Lower lobe of right lung (tissue), 2 donors: ENCODE data around the gene PBRM1. TPM values are rescaled to one million over a fixed set of nuclear protein-coding genes. Genes with fewer than 3 reads are reported as not detected.

Source experiments
- ATAC-seq, 2 donors: fragments of 200-7000 bp; cut with Tn5 transposase; one replicate each; pipeline ENCODE4 v1.9.1; 2020 to 2022; ENCODE audit warnings: mild to moderate bottlenecking in 2 of 2, moderate library complexity in 2 of 2
- DNase-seq: peaks from one replicate; pipeline ENCODE4 v3.0.0-alpha.2; 2020
- H3K27ac ChIP-seq: fragments of 200-600 bp; one replicate; pipeline ENCODE4 v1.8.0; 2022
- H3K27me3 ChIP-seq: fragments of 200-600 bp; one replicate; pipeline ENCODE4 v1.8.0; 2022; ENCODE audit warnings: low read depth
- H3K36me3 ChIP-seq: fragments of 200-600 bp; one replicate; pipeline ENCODE4 v1.8.0; 2022; ENCODE audit warnings: mild to moderate bottlenecking
- H3K4me1 ChIP-seq: fragments of 200-600 bp; one replicate; pipeline ENCODE4 v1.8.0; 2022
- H3K4me3 ChIP-seq: fragments of 200-600 bp; one replicate; pipeline ENCODE4 v1.8.0; 2022; ENCODE audit warnings: mild to moderate bottlenecking
- H3K9me3 ChIP-seq: fragments of 200-600 bp; one replicate; pipeline ENCODE4 v1.8.0; 2022
- intact Hi-C: fragments of 100-400 bp; cut with DNase I; formaldehyde crosslinking; loops from one replicate; pipeline ENCODE4 v1.11.0; 2022
- total RNA-seq: library from RNA; stranded (reverse); fragmentation: NEBNext Ultra II Directional; extraction: Animal tissue kit (Norgen Biotek cat#: 25700); gene quantifications from one replicate; pipeline ENCODE4 v1.2.1, GENCODE V29; 2021
- TF ChIP-seq, protein P1 (sequence below): fragments of 200-600 bp; IDR thresholded peaks from one replicate; pipeline ENCODE4 v1.8.0; 2022; ENCODE audit warnings: antibody characterized with exemption, mild to moderate bottlenecking
- donor health status: DM: no; HTN: yes; CAD: no; lungs with severe emphysema.

Gene PBRM1
- total RNA-seq, 1 donor from 2014 or later = 88.3 TPM

DNA sequence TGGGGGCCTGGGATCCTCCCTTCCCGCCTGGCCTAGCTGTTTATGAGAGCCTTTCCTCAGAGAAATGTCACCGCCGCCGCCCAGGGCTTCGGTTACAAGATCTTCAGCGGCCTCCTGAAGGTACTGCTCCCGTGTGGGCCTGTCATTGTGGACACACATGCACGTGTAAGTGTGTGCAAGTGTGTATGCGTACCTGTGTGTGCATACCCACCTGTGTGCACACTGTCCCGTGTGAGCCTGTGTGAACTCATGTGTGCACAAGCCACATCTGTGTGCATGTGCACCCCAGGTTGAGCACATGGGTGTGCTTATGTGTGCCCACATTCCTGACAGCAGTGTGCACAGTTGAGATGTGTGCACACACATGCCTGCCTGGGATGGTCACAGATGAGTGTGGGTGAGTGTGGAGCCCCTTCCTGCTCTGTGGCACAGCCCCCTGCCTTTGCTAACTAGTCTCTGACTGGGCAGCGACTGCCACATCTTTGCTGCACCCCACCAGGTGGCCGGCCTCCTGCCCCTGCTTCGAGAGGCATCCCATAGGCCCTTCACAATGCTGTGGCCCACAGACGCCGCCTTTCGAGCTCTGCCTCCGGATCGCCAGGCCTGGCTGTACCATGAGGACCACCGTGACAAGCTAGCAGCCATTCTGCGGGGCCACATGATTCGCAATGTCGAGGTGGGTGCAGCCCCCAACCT is 166.1 kb downstream of the PBRM1 start:
- H3K4me1 ChIP-seq = peaks cover 4% of the 10 kb centered on the region
- intact Hi-C loops = no loop called here
- H3K9me3 ChIP-seq = no peaks in the 10 kb centered on the region
- DNase-seq = no peak
- no peak overlapping the region for H3K4me3 ChIP-seq
- TF ChIP-seq, protein P1, sequence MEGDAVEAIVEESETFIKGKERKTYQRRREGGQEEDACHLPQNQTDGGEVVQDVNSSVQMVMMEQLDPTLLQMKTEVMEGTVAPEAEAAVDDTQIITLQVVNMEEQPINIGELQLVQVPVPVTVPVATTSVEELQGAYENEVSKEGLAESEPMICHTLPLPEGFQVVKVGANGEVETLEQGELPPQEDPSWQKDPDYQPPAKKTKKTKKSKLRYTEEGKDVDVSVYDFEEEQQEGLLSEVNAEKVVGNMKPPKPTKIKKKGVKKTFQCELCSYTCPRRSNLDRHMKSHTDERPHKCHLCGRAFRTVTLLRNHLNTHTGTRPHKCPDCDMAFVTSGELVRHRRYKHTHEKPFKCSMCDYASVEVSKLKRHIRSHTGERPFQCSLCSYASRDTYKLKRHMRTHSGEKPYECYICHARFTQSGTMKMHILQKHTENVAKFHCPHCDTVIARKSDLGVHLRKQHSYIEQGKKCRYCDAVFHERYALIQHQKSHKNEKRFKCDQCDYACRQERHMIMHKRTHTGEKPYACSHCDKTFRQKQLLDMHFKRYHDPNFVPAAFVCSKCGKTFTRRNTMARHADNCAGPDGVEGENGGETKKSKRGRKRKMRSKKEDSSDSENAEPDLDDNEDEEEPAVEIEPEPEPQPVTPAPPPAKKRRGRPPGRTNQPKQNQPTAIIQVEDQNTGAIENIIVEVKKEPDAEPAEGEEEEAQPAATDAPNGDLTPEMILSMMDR = no peak
- no peak overlapping the region for H3K27ac ChIP-seq
- ATAC-seq = no peak
- no peaks in the 10 kb centered on the region for H3K27me3 ChIP-seq
- peaks cover 56% of the 10 kb centered on the region for H3K36me3 ChIP-seq

DNA sequence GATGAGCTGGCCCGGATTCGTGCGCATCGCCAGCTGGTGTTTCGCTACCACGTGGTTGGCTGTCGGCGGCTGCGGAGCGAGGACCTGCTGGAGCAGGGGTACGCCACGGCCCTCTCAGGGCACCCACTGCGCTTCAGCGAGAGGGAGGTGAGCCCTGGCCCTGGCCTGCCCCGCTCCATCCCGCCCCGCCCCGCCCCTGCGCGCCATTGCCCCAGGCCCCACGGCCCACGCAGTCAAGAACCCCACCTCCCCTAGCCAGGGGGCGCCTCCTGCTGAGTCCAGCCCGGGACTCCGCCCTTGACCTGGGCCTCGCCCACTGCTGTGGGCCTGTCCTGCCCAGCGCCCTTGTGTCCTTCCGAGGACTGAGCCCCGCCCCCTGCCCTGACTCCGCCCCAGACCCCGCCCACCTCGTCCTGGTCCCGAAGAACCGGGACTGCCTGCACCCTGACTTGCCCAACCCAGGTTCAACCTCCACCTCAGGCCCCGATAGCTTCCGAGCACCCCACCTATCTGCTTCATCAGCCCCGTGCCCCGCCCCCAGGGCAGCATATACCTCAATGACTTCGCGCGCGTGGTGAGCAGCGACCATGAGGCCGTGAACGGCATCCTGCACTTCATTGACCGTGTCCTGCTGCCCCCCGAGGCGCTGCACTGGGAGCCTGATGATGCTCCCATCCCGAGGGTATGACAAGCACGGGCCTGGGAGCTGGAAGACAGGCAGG is 166.8 kb downstream of the PBRM1 start:
- Histone ChIP-seq H3K9me3 (no peaks in the 10 kb centered on the region), H3K27ac (no peak overlapping the region), H3K36me3 (peaks cover 48% of the 10 kb centered on the region), H3K4me3 (peak overlapping the region; percentile 35), H3K4me1 (no peaks in the 10 kb centered on the region), H3K27me3 (no peaks in the 10 kb centered on the region)
- TF ChIP-seq, protein P1 = no peak
- peak; percentile 68 for DNase-seq
- peak; percentile 45 to 71 for ATAC-seq
- intact Hi-C loops = no loop called here

DNA sequence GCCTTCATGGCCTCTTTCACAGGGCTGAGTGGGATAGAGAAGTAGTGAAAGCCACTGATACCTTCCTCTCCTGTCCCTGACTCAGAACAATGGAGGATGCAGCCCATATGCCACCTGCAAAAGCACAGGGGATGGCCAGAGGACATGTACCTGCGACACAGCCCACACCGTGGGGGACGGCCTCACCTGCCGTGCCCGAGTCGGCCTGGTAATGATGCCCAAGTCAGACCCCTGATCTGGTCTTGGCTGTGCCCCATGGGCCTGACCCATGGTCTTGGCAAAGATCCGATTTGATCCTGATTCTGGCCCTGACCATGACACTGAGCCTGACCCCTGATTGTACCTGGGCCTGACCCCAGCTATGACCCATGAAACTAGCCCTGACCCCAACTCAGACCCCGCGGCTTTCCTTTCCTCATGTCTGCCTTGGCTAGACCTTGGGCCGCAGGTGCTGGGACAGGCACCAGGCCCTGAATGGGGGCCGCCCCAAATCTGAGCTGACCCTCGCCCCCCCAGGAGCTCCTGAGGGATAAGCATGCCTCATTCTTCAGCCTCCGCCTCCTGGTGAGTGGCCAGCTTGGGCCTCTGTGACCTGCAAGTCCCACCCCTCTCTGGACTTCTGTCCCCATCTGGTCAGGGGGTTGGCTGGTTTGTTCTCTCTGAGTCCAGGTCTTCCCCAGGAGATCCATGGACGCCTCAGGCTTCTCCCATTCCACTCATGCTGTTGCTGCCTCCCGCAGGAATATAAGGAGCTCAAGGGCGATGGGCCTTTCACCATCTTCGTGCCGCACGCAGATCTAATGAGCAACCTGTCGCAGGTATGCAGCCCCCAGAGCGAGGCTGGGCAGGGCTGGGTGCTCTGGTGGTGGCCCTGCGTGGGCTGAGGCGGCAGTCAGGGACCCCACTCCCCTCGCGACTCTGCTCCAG is 167.7 kb downstream of the PBRM1 start:
- H3K4me3 ChIP-seq = peak overlapping the region; percentile 35
- no peaks in the 10 kb centered on the region for H3K9me3 ChIP-seq
- ATAC-seq (no peak), DNase-seq (no peak)
- no peaks in the 10 kb centered on the region for H3K4me1 ChIP-seq
- H3K27ac ChIP-seq = no peak overlapping the region
- TF ChIP-seq, protein P1 = no peak
- H3K36me3 ChIP-seq = peaks cover 47% of the 10 kb centered on the region
- H3K27me3 ChIP-seq = no peaks in the 10 kb centered on the region
- intact Hi-C loops = no loop called here

DNA sequence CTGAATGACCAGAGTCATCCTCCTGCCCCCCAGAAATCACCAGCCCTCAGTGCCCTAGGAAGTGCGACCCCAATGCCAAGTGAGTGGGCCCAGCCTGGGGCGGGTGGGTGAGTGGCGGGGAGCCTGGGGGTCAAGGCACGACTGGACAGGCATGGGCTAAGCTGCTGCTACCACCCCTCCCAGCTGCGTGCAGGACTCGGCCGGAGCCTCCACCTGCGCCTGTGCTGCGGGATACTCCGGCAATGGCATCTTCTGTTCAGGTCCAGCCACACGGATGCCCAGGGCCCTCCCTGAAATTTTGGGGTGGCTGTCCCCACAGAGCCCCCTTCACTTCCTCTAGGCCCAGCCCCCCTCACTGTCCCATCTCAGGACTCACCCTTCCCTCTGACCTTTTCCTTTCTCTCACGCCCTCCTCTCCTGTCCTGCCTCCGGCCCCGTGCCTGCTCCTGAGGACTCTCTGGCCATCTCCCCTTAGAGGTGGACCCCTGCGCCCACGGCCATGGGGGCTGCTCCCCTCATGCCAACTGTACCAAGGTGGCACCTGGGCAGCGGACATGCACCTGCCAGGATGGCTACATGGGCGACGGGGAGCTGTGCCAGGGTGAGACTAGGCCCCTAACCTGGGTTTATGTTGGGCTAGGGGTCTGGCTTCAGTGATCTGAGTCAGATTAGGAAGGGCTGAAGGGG is 169.1 kb downstream of the PBRM1 start:
- ATAC-seq (no peak), DNase-seq (no peak)
- H3K27ac ChIP-seq = no peak overlapping the region
- intact Hi-C loops = no loop called here
- TF ChIP-seq, protein P1 = no peak
- peaks cover 33% of the 10 kb centered on the region for H3K36me3 ChIP-seq
- H3K4me3 ChIP-seq = no peak overlapping the region
- no peaks in the 10 kb centered on the region for H3K9me3 ChIP-seq
- H3K27me3 ChIP-seq = no peaks in the 10 kb centered on the region
- H3K4me1 ChIP-seq = no peaks in the 10 kb centered on the region

DNA sequence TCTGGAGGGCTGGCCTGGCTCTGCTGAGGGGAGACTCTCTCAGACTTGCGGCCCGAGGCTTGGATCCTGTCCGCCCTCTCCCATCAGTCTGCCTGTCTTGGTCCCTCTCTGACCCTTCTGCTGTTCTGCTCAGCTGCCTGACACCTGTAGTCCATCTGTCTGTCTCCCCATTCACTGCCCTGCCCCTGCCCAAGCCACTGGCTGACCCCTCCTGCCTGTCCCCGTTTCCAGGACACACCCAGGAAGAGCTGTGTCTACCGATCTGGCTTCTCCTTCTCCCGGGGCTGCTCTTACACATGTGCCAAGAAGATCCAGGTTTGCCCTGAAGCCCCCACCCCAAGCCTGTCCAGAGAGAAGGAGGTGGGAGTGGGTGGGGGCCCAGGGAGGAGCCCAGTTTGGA is 170.5 kb downstream of the PBRM1 start:
- no peak overlapping the region for H3K27ac ChIP-seq
- H3K4me3 ChIP-seq = no peak overlapping the region
- DNase-seq (no peak), ATAC-seq (no peak)
- peaks cover 20% of the 10 kb centered on the region for H3K36me3 ChIP-seq
- no peaks in the 10 kb centered on the region for H3K9me3 ChIP-seq
- no peaks in the 10 kb centered on the region for H3K4me1 ChIP-seq
- intact Hi-C loops = no loop called here
- no peaks in the 10 kb centered on the region for H3K27me3 ChIP-seq
- TF ChIP-seq, protein P1 = no peak
